ENCODE results near the gene DTD1.

Gene DTD1

GRCh38 chr20:18671203-18671710 is 83.4 kb downstream of the DTD1 start:
- no peak for DNase-seq
- Histone ChIP-seq H3K9me3 (ENCODE audit: control insufficient read depth, low read length) (no peaks in the 10 kb centered on the region), H3K4me3 (ENCODE audit: insufficient read depth, low read depth, low read length, poor library complexity, severe bottlenecking) (no peak overlapping the region), H3K4me1 (ENCODE audit: control insufficient read depth, insufficient read depth, low read length, poor library complexity, severe bottlenecking) (no peaks in the 10 kb centered on the region), H3K27me3 (replicated peaks; ENCODE audit: control insufficient read depth, insufficient read depth, low read length, poor library complexity, severe bottlenecking) (no peaks in the 10 kb centered on the region), H3K27ac (ENCODE audit: insufficient read depth, low read length, poor library complexity, severe bottlenecking) (no peak overlapping the region), H3K36me3 (ENCODE audit: control insufficient read depth, insufficient read depth, low read length) (no peaks in the 10 kb centered on the region)

DNA sequence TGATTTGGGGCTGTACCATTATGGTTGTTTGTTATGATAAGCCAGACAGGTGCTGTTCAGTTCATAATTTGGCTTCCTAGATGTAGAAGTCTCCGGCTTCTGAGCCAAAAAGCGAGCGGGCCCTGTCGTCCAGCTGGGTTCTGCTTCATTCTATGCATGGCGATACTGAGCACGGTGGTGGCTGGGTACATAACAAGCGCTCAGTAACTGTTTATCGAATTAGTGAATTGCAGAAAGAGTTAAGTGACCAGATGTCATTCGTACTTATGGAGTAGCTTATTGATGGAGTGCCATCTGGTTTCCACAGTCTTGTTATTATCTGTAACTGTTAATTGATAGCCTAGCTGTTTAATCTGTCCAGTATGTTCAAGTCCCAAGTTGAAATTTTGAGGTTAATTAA is 85.0 kb downstream of the DTD1 start:
- no peak for DNase-seq
- H3K4me1 ChIP-seq (ENCODE audit: control insufficient read depth, insufficient read depth, low read length, poor library complexity, severe bottlenecking) = no peaks in the 10 kb centered on the region
- H3K27me3 ChIP-seq (replicated peaks; ENCODE audit: control insufficient read depth, insufficient read depth, low read length, poor library complexity, severe bottlenecking) = no peaks in the 10 kb centered on the region
- H3K27ac ChIP-seq (ENCODE audit: insufficient read depth, low read length, poor library complexity, severe bottlenecking) = no peak overlapping the region
- no peak overlapping the region for H3K4me3 ChIP-seq (ENCODE audit: insufficient read depth, low read depth, low read length, poor library complexity, severe bottlenecking)
- no peaks in the 10 kb centered on the region for H3K9me3 ChIP-seq (ENCODE audit: control insufficient read depth, low read length)
- H3K36me3 ChIP-seq (ENCODE audit: control insufficient read depth, insufficient read depth, low read length) = no peaks in the 10 kb centered on the region

DNA sequence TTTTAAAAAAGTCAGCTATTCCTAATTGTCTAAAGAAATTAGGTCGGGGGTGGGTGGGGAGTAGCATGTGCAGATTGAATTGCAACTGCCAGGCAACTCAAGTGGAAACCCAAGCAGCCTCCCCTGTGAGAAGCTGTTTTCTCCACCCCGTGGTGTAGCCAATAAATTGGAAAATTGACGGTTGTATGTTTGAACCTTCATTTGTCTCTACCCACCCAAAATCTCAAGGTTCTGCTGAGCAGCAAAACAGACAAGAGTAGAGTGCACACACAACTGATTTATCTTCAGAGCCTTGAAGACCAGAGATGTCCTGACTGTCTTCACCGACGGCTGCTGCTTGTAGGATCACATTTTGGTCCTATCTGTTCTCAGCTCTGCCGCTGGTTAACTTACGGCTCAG is 88.5 kb downstream of the DTD1 start:
- Histone ChIP-seq H3K4me3 (ENCODE audit: insufficient read depth, low read depth, low read length, poor library complexity, severe bottlenecking) (no peak overlapping the region), H3K36me3 (ENCODE audit: control insufficient read depth, insufficient read depth, low read length) (no peaks in the 10 kb centered on the region)

DNA sequence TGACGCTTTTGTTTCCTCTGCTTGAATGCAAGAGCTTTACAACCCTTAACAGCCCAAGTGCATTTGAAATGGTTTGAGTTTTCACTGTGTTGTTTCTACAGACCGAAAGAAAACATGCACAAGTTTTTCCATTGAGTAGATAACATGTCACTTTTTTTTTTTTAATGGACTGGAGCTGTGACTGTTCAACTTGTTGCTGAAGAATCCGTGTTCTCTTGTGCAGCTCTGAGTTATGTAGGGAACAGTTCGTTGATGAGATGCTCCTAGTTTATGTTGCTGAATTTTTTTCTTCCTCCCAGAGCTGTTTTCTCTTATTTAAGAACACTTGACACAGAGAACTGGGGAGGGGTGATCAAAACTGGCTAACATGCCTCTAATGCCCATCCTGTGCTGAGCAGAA is 89.3 kb downstream of the DTD1 start:
- no peaks in the 10 kb centered on the region for H3K27me3 ChIP-seq (replicated peaks; ENCODE audit: control insufficient read depth, insufficient read depth, low read length, poor library complexity, severe bottlenecking)
- no peak for DNase-seq
- no peak overlapping the region for H3K27ac ChIP-seq (ENCODE audit: insufficient read depth, low read length, poor library complexity, severe bottlenecking)
- H3K4me3 ChIP-seq (ENCODE audit: insufficient read depth, low read depth, low read length, poor library complexity, severe bottlenecking) = no peak overlapping the region
- no peaks in the 10 kb centered on the region for H3K4me1 ChIP-seq (ENCODE audit: control insufficient read depth, insufficient read depth, low read length, poor library complexity, severe bottlenecking)
- no peaks in the 10 kb centered on the region for H3K36me3 ChIP-seq (ENCODE audit: control insufficient read depth, insufficient read depth, low read length)
- H3K9me3 ChIP-seq (ENCODE audit: control insufficient read depth, low read length) = no peaks in the 10 kb centered on the region

More for the DNA sequence above, 88.5 kb downstream of the DTD1 start:
- Histone ChIP-seq H3K4me1 (ENCODE audit: control insufficient read depth, insufficient read depth, low read length, poor library complexity, severe bottlenecking) (no peaks in the 10 kb centered on the region), H3K27me3 (replicated peaks; ENCODE audit: control insufficient read depth, insufficient read depth, low read length, poor library complexity, severe bottlenecking) (no peaks in the 10 kb centered on the region), H3K9me3 (ENCODE audit: control insufficient read depth, low read length) (no peaks in the 10 kb centered on the region), H3K27ac (ENCODE audit: insufficient read depth, low read length, poor library complexity, severe bottlenecking) (no peak overlapping the region)
- no peak for DNase-seq

DNA sequence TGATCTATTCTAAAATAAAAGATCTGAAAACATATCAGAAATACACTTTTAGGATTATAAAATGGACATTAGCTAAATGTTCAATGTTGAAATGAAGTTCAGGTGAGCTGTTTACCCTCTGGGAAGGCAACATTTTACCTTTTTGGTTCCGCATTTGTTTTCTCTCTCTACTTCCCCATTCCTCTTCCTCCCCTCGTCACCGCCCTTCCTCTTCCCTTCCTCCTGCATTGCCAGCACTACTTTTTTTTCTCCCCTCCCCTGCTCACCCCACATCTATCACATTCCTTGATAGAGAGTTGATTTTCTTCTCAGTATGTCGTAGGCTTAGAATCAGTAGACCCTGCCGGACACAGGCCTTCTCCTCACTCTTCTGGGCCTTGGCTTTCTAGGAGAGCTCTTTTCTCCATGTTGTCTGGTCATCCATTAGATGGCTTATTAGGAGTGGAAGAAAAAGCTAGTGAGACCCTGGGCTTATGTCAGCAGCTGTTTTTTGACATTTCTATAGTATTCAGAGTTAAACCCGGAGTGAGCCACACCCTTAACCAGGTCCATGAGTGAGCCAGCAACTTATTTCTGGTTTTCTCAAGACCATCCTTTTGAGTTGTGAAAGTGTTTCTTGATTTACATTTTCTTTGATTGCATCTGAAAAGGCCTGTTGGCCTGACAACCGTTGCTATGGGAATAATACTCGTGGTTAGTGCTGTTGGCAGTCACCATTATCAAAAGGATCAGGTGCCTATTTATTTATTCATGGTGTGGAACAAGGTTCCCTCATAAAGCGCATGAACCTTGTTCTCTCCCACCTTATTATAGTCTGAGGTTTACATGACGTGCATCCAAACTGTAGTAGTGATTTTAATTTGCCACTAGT is 90.9 kb downstream of the DTD1 start:
- H3K4me3 ChIP-seq (ENCODE audit: insufficient read depth, low read depth, low read length, poor library complexity, severe bottlenecking) = no peak overlapping the region
- DNase-seq = peak in 1 of 3 donors; percentile 0

DNA sequence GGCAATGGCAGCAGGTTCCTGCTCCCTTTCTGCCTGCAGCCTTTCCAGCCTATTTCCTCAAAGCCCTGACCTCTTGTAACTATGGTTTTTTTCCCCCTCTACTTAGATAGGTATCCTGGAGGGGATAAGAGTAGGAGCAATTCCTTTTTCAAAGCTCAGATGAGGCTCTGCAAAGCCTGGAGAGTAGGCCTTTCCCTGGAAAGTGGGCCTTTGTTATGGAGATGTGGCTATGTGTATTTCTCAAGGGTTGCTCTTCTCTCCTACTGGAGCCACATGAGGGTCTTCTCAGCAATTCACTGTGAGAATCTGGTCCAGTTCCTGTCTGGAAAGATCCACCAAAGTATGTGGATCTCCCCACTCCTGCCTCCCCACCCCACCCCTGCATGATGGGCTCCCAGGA is 96.0 kb downstream of the DTD1 start:
- H3K4me3 ChIP-seq (ENCODE audit: insufficient read depth, low read depth, low read length, poor library complexity, severe bottlenecking) = no peak overlapping the region
- no peak overlapping the region for H3K27ac ChIP-seq (ENCODE audit: insufficient read depth, low read length, poor library complexity, severe bottlenecking)
- no peaks in the 10 kb centered on the region for H3K27me3 ChIP-seq (replicated peaks; ENCODE audit: control insufficient read depth, insufficient read depth, low read length, poor library complexity, severe bottlenecking)
- H3K36me3 ChIP-seq (ENCODE audit: control insufficient read depth, insufficient read depth, low read length) = no peaks in the 10 kb centered on the region
- DNase-seq = no peak
- no peaks in the 10 kb centered on the region for H3K4me1 ChIP-seq (ENCODE audit: control insufficient read depth, insufficient read depth, low read length, poor library complexity, severe bottlenecking)
- H3K9me3 ChIP-seq (ENCODE audit: control insufficient read depth, low read length) = no peaks in the 10 kb centered on the region

More for the DNA sequence above, 90.9 kb downstream of the DTD1 start:
- Histone ChIP-seq H3K27ac (ENCODE audit: insufficient read depth, low read length, poor library complexity, severe bottlenecking) (no peak overlapping the region), H3K4me1 (ENCODE audit: control insufficient read depth, insufficient read depth, low read length, poor library complexity, severe bottlenecking) (no peaks in the 10 kb centered on the region), H3K36me3 (ENCODE audit: control insufficient read depth, insufficient read depth, low read length) (no peaks in the 10 kb centered on the region), H3K27me3 (replicated peaks; ENCODE audit: control insufficient read depth, insufficient read depth, low read length, poor library complexity, severe bottlenecking) (no peaks in the 10 kb centered on the region), H3K9me3 (ENCODE audit: control insufficient read depth, low read length) (no peaks in the 10 kb centered on the region)

DNA sequence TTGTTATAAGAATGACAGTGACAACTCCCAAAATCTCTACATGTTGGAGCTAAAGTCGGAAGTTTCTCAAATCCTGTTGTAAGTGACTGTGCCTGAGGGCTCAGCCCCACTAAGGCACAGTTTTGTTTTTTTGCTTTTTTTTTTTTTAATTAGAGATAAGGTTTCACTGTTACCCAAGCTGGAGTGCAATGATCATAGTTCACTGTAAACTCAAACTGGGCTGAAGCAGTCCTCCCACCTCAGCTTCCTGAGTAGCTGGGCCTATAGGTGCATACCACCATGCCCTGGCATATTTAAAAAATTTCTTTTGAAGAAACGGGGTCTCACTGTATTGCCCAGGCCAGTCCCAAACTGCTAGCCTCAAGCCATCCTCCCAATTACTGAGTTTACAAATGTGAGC is 96.9 kb downstream of the DTD1 start:
- H3K36me3 ChIP-seq (ENCODE audit: control insufficient read depth, insufficient read depth, low read length) = no peaks in the 10 kb centered on the region
- H3K27me3 ChIP-seq (replicated peaks; ENCODE audit: control insufficient read depth, insufficient read depth, low read length, poor library complexity, severe bottlenecking) = no peaks in the 10 kb centered on the region
- H3K27ac ChIP-seq (ENCODE audit: insufficient read depth, low read length, poor library complexity, severe bottlenecking) = no peak overlapping the region
- no peaks in the 10 kb centered on the region for H3K9me3 ChIP-seq (ENCODE audit: control insufficient read depth, low read length)
- no peak for DNase-seq
- H3K4me3 ChIP-seq (ENCODE audit: insufficient read depth, low read depth, low read length, poor library complexity, severe bottlenecking) = no peak overlapping the region
- no peaks in the 10 kb centered on the region for H3K4me1 ChIP-seq (ENCODE audit: control insufficient read depth, insufficient read depth, low read length, poor library complexity, severe bottlenecking)

DNA sequence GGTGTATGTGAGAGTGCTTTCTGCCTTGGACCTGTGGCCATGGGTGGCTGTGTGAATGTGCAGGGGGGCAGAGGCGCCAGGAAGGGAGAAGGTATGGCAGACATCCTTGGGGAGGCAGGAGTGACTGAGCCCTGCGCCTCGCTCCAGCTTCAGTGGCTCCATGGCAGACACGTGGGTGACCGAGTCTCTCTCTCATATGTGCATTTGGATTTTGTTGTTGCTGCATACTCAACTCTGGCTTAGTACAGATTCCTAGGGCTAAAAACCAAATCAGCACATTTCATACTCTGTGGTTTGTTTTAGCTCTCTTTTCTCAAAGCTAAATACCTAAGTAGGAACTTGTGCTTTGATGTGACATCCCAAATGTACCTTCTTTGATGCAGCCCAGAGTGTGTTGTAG is 97.6 kb downstream of the DTD1 start:
- H3K4me3 ChIP-seq (ENCODE audit: insufficient read depth, low read depth, low read length, poor library complexity, severe bottlenecking) = no peak overlapping the region
- no peaks in the 10 kb centered on the region for H3K36me3 ChIP-seq (ENCODE audit: control insufficient read depth, insufficient read depth, low read length)
- no peak overlapping the region for H3K27ac ChIP-seq (ENCODE audit: insufficient read depth, low read length, poor library complexity, severe bottlenecking)
- H3K27me3 ChIP-seq (replicated peaks; ENCODE audit: control insufficient read depth, insufficient read depth, low read length, poor library complexity, severe bottlenecking) = no peaks in the 10 kb centered on the region
- DNase-seq = no peak
- H3K4me1 ChIP-seq (ENCODE audit: control insufficient read depth, insufficient read depth, low read length, poor library complexity, severe bottlenecking) = peaks cover 1% of the 10 kb centered on the region
- H3K9me3 ChIP-seq (ENCODE audit: control insufficient read depth, low read length) = no peaks in the 10 kb centered on the region

DNA sequence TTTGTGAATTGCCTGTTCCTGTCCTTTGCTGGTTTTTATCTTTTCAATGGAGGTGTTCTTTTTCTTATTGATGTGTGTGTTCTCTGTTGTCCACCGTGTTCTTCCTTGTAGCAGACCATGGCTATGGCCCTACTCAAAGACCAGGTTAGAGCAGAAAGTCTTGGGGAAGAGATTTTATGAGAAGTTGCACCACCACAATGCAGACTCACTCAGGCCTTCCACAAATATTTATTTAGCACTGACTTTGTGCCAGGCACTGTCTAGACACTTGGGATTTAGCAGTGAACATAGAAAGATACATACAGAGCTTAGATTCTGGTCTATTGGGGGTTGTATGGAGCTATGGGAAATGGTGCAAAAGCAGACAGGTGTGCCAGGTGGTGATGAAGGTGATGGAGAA is 98.8 kb downstream of the DTD1 start:
- no peaks in the 10 kb centered on the region for H3K36me3 ChIP-seq (ENCODE audit: control insufficient read depth, insufficient read depth, low read length)
- H3K27ac ChIP-seq (ENCODE audit: insufficient read depth, low read length, poor library complexity, severe bottlenecking) = no peak overlapping the region
- no peak overlapping the region for H3K4me3 ChIP-seq (ENCODE audit: insufficient read depth, low read depth, low read length, poor library complexity, severe bottlenecking)
- no peaks in the 10 kb centered on the region for H3K9me3 ChIP-seq (ENCODE audit: control insufficient read depth, low read length)
- no peaks in the 10 kb centered on the region for H3K27me3 ChIP-seq (replicated peaks; ENCODE audit: control insufficient read depth, insufficient read depth, low read length, poor library complexity, severe bottlenecking)
- peaks cover 3% of the 10 kb centered on the region for H3K4me1 ChIP-seq (ENCODE audit: control insufficient read depth, insufficient read depth, low read length, poor library complexity, severe bottlenecking)
- DNase-seq = no peak

GRCh38 chr20:18688676-18689075 is 100.8 kb downstream of the DTD1 start:
- H3K27me3 ChIP-seq (replicated peaks; ENCODE audit: control insufficient read depth, insufficient read depth, low read length, poor library complexity, severe bottlenecking) = no peaks in the 10 kb centered on the region
- no peak overlapping the region for H3K27ac ChIP-seq (ENCODE audit: insufficient read depth, low read length, poor library complexity, severe bottlenecking)
- peaks cover 3% of the 10 kb centered on the region for H3K4me1 ChIP-seq (ENCODE audit: control insufficient read depth, insufficient read depth, low read length, poor library complexity, severe bottlenecking)
- no peaks in the 10 kb centered on the region for H3K9me3 ChIP-seq (ENCODE audit: control insufficient read depth, low read length)
- no peak overlapping the region for H3K4me3 ChIP-seq (ENCODE audit: insufficient read depth, low read depth, low read length, poor library complexity, severe bottlenecking)
- no peaks in the 10 kb centered on the region for H3K36me3 ChIP-seq (ENCODE audit: control insufficient read depth, insufficient read depth, low read length)
- DNase-seq = no peak
